PC-3 (cell line): ENCODE data around the gene MRTFA. TPM values are rescaled to one million over a fixed set of nuclear protein-coding genes. Genes with fewer than 3 reads are reported as not detected.

Experiments
- ATAC-seq: fragments of 200-7000 bp; cut with Tn5 transposase; 2 replicates; pipeline ENCODE4 v1.9.1; 2020; ENCODE audit warnings: mild to moderate bottlenecking, moderate library complexity
- BruUV-seq: library from RNA; stranded (reverse); fragments of 400-500 nt; replicated peaks from 2 replicates; lab custom pipeline; 2021; lab: Mats Ljungman, UMichigan
- CTCF ChIA-PET: fragments of 300-600 bp; sonication (Branson Sonifier 250); formaldehyde crosslinking; loops from one replicate; lab custom pipeline; 2022; ENCODE audit warnings: antibody characterized with exemption; lab: Charles Lee
- POLR2A ChIA-PET: fragments of 300-600 bp; sonication (Branson Sonifier 250); formaldehyde crosslinking; loops from one replicate; lab custom pipeline; 2022; ENCODE audit warnings: antibody characterized with exemption; ENCODE audit not compliant: unreplicated experiment; lab: Charles Lee
- DNase-seq: peaks from one replicate; pipeline ENCODE4 v3.0.0-alpha.2; 2015
- H2AFZ ChIP-seq: fragments of 300-600 bp; sonication (generic); 2 replicates; pipeline ENCODE4 v1.6.0; 2016; ENCODE audit warnings: antibody characterized with exemption, low read length
- H3F3A ChIP-seq: fragments of 300-600 bp; sonication (generic); one replicate; pipeline ENCODE4 v1.6.0; 2017; ENCODE audit warnings: antibody characterized with exemption, low read length, control low read depth, mild to moderate bottlenecking; ENCODE audit not compliant: unreplicated experiment
- H3K27ac ChIP-seq: fragments of 300-600 bp; sonication (generic); 2 replicates; pipeline ENCODE4 v1.5.1; 2016; ENCODE audit warnings: mild to moderate bottlenecking, low read length
- H3K27me3 ChIP-seq: fragments of 300-600 bp; sonication (generic); 2 replicates; pipeline ENCODE4 v1.6.1; 2016; ENCODE audit warnings: low read length, mixed read lengths
- H3K36me3 ChIP-seq: fragments of 300-600 bp; sonication (generic); 2 replicates; pipeline ENCODE4 v1.6.1; 2016; ENCODE audit warnings: low read depth, mixed run types, low read length, mixed read lengths
- H3K4me1 ChIP-seq: fragments of 300-600 bp; sonication (generic); 2 replicates; pipeline ENCODE4 v1.5.1; 2016; ENCODE audit warnings: low read length; ENCODE audit not compliant: insufficient read depth
- H3K4me2 ChIP-seq: fragments of 300-600 bp; sonication (generic); 2 replicates; pipeline ENCODE4 v1.6.0; 2016; ENCODE audit warnings: low read length
- H3K4me3 ChIP-seq: fragments of 300-600 bp; sonication (generic); 2 replicates; pipeline ENCODE4 v1.5.1; 2016; ENCODE audit warnings: mild to moderate bottlenecking, low read length, mixed read lengths
- H3K79me2 ChIP-seq: fragments of 300-600 bp; sonication (generic); 2 replicates; pipeline ENCODE4 v1.6.1; 2017; ENCODE audit warnings: low read length, mixed read lengths
- H3K9ac ChIP-seq: fragments of 300-600 bp; sonication (generic); 2 replicates; pipeline ENCODE4 v1.6.0; 2016; ENCODE audit warnings: mild to moderate bottlenecking, low read length
- H3K9me2 ChIP-seq: fragments of 300-600 bp; sonication (generic); replicated peaks from 2 replicates; pipeline ENCODE4 v1.6.1; 2016; ENCODE audit warnings: mixed run types, low read length, mixed read lengths
- H3K9me3 ChIP-seq: fragments of 300-600 bp; sonication (generic); 2 replicates; pipeline ENCODE4 v1.6.1; 2016; ENCODE audit warnings: low read length, mixed read lengths
- H4K20me1 ChIP-seq: fragments of 300-600 bp; sonication (generic); 2 replicates; pipeline ENCODE4 v1.6.1; 2016; ENCODE audit warnings: low read length, mixed read lengths
- EZH2 ChIP-seq: fragments of 300-600 bp; sonication (generic); IDR thresholded peaks from one replicate; pipeline ENCODE4 v1.6.1; 2017; ENCODE audit warnings: antibody characterized with exemption, mild to moderate bottlenecking, low read length; ENCODE audit not compliant: unreplicated experiment
- EZH2phosphoT487 ChIP-seq: fragments of 300-600 bp; sonication (generic); IDR thresholded peaks from 2 replicates; pipeline ENCODE4 v1.6.1; 2018; ENCODE audit warnings: mild to moderate bottlenecking, antibody characterized with exemption, low read length, borderline replicate concordance
- intact Hi-C: fragments of 100-400 bp; cut with micrococcal nuclease; formaldehyde crosslinking; loops from 2 replicates; pipeline ENCODE4 v1.9.0; 2023
- total RNA-seq: library from RNA; depleted of rRNA; stranded (reverse); fragments of >200 nt; gene quantifications from 2 replicates; pipeline ENCODE4 v1.2.3, GENCODE V29; 2014
- TF ChIP-seq, protein P1 (sequence below): fragments of 300-600 bp; sonication (generic); conservative IDR thresholded peaks from 2 replicates; pipeline ENCODE4 v1.5.1; 2017; ENCODE audit warnings: antibody characterized with exemption, low read depth, mild to moderate bottlenecking, low read length

MRTFA gene
- total RNA-seq, 1 experiment from 2014 or later = 32.6 TPM

DNA sequence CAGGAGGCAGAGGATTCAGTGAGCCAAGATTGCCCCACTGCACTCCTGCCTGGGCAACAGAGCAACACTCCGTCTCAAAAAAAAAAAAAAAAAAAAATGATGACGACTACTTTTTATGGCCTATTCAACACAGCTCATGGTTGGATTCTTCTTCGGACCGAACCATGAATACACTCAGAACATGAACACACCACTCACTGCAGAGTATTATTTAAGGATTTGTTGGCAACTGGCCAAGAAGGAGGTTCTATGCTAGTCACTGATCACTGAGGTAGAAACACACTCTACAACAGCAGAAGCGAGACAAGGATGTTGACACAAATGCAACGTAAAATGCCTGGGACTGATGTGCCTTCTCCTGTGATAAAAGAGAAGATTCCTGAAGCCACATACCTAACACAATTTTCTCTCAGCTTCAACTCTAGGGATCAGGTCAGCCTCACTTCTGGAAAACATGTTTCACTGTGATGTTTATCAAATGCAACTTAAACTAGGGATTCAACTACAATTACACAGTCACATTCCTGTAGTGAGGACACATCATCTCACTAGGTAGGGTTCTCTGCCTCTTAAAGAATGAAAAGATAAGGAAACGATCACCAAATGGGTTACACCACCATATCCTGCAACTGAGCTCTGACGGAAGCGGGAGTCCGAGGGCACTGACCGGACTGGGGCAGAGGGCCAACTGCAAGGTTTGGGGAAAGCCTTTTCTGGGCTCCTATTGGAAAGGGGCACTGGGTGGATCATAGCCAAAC lies 183.6 kb downstream of the MRTFA start:
- Histone ChIP-seq H3K9me3 (no peaks in the 10 kb centered on the region), H3K36me3 (no peaks in the 10 kb centered on the region; the same call in 1 of the 2 replicates), H3K9ac (no peak overlapping the region), H3K4me2 (no peak overlapping the region), H3K27ac (no peak overlapping the region), H3K4me3 (no peak overlapping the region), H3K9me2 (no peaks in the 10 kb centered on the region), H2AFZ (no peak overlapping the region), H3K79me2 (peaks cover 23% of the 10 kb centered on the region), H3K4me1 (no peaks in the 10 kb centered on the region), H4K20me1 (no peaks in the 10 kb centered on the region), H3F3A (no peaks in the 10 kb centered on the region), H3K27me3 (no peaks in the 10 kb centered on the region)
- POLR2A ChIA-PET = no interaction called here
- intact Hi-C loops = no loop called here
- TF ChIP-seq EZH2phosphoT487 (no peak), EZH2 (no peak)
- TF ChIP-seq, protein P1, sequence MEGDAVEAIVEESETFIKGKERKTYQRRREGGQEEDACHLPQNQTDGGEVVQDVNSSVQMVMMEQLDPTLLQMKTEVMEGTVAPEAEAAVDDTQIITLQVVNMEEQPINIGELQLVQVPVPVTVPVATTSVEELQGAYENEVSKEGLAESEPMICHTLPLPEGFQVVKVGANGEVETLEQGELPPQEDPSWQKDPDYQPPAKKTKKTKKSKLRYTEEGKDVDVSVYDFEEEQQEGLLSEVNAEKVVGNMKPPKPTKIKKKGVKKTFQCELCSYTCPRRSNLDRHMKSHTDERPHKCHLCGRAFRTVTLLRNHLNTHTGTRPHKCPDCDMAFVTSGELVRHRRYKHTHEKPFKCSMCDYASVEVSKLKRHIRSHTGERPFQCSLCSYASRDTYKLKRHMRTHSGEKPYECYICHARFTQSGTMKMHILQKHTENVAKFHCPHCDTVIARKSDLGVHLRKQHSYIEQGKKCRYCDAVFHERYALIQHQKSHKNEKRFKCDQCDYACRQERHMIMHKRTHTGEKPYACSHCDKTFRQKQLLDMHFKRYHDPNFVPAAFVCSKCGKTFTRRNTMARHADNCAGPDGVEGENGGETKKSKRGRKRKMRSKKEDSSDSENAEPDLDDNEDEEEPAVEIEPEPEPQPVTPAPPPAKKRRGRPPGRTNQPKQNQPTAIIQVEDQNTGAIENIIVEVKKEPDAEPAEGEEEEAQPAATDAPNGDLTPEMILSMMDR = no peak
- ATAC-seq (no peak), DNase-seq (no peak)
- CTCF ChIA-PET = no interaction called here
- BruUV-seq = no TSS peak

DNA sequence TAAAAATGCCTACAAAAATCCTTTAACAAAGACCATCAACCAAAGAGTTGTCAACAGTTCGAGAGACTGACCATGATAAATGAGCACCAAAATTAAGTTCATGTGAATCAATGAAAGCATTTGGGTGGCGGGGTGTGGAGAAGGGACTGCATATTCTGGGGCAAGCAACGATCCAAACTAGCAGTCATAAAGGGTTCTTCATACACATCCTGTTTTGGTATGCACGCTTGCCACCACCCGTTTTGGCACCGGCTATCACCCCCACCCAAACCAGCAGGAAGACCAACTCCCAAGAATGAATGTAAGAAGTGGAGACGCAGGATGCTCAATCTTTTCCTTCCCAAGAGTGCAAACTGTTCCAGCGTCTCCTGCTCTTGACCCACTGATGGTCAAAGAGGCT lies 185.3 kb downstream of the MRTFA start:
- intact Hi-C loops = no loop called here
- peaks cover 23% of the 10 kb centered on the region for H3K79me2 ChIP-seq
- ChIA-PET POLR2A (no interaction called here), CTCF (no interaction called here)
- H3K4me2 ChIP-seq = no peak overlapping the region
- H3K9ac ChIP-seq = no peak overlapping the region
- H3K9me2 ChIP-seq = no peaks in the 10 kb centered on the region
- DNase-seq (no peak), ATAC-seq (no peak)
- H3K27me3 ChIP-seq = no peaks in the 10 kb centered on the region
- H3K27ac ChIP-seq = no peak overlapping the region
- BruUV-seq = no TSS peak
- no peaks in the 10 kb centered on the region for H3F3A ChIP-seq
- no peaks in the 10 kb centered on the region for H4K20me1 ChIP-seq
- no peaks in the 10 kb centered on the region for H3K9me3 ChIP-seq
- no peak overlapping the region for H2AFZ ChIP-seq
- TF ChIP-seq EZH2phosphoT487 (no peak), EZH2 (no peak)
- TF ChIP-seq, protein P1 = no peak
- H3K4me1 ChIP-seq = no peaks in the 10 kb centered on the region
- H3K4me3 ChIP-seq = no peak overlapping the region
- H3K36me3 ChIP-seq = no peaks in the 10 kb centered on the region; the same call in 1 of the 2 replicates

DNA sequence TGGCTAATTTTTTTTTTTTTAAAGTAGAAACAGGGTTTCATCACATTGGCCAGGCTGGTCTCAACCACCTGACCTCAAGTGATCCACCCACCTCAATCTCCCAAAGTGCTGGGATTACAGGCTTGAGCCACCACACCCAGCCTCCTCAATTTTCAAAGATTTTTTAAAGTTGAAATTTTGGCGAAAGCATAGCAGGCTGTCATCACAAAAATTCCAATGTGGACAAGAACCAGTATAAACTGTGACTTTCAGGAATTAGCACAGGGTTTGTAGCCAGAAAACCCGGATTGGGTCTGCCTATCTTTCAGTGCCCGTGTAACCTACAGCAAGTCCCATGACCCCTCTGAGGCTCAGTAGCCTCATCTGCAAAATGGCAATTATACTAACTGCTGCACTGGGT lies 185.9 kb downstream of the MRTFA start:
- Histone ChIP-seq H2AFZ (no peak overlapping the region), H3K36me3 (no peaks in the 10 kb centered on the region; the same call in 1 of the 2 replicates), H3K9ac (no peak overlapping the region), H3K27me3 (no peaks in the 10 kb centered on the region), H3K27ac (no peak overlapping the region), H3K4me2 (no peak overlapping the region), H3K9me2 (no peaks in the 10 kb centered on the region), H4K20me1 (no peaks in the 10 kb centered on the region), H3K9me3 (no peaks in the 10 kb centered on the region), H3K4me3 (no peak overlapping the region), H3K79me2 (peaks cover 23% of the 10 kb centered on the region), H3K4me1 (no peaks in the 10 kb centered on the region), H3F3A (no peaks in the 10 kb centered on the region)
- ChIA-PET POLR2A (no interaction called here), CTCF (no interaction called here)
- BruUV-seq = no TSS peak
- ATAC-seq = no peak
- no peak for DNase-seq
- TF ChIP-seq EZH2 (no peak), EZH2phosphoT487 (no peak)
- TF ChIP-seq, protein P1 = no peak
- intact Hi-C loops = no loop called here
